PC-9 (cell line): ENCODE measurements around the gene RBM19. TPM values are rescaled to one million over a fixed set of nuclear protein-coding genes. Genes with fewer than 3 reads are reported as not detected.

Experiments
- BruUV-seq: library from RNA; stranded (reverse); fragments of 400-500 nt; replicated peaks from 2 replicates; lab custom pipeline; 2021; lab: Mats Ljungman, UMichigan
- CTCF ChIA-PET: fragments of 300-600 bp; sonication (Branson Sonifier 250); formaldehyde crosslinking; loops from one replicate; lab custom pipeline; 2022; ENCODE audit warnings: antibody characterized with exemption; lab: Charles Lee
- POLR2A ChIA-PET: fragments of 300-600 bp; sonication (Branson Sonifier 250); formaldehyde crosslinking; loops from one replicate; lab custom pipeline; 2022; ENCODE audit warnings: antibody characterized with exemption; ENCODE audit not compliant: unreplicated experiment; lab: Charles Lee
- DNase-seq, 2 experiments: peaks; one replicate each; pipeline versions ENCODE4 v3.0.0 to v3.0.0-alpha.2; 2015 to 2022; ENCODE audit warnings: mixed read lengths in 1 of 2
- H2AFZ ChIP-seq: fragments of 200-600 bp; sonication (generic); 2 replicates; pipeline ENCODE4 v1.8.1; 2017; ENCODE audit warnings: antibody characterized with exemption
- H3F3A ChIP-seq: fragments of 200-600 bp; sonication (generic); 2 replicates; pipeline ENCODE4 v1.8.1; 2017; ENCODE audit warnings: antibody characterized with exemption, mild to moderate bottlenecking, low read depth; ENCODE audit not compliant: insufficient read depth
- H3K27ac ChIP-seq: fragments of 200-600 bp; sonication (generic); 2 replicates; pipeline ENCODE4 v1.6.1; 2016; ENCODE audit warnings: mixed run types
- H3K27me3 ChIP-seq: fragments of 200-600 bp; sonication (generic); 2 replicates; pipeline ENCODE4 v1.6.1; 2016; ENCODE audit warnings: low read depth, mixed run types; ENCODE audit not compliant: insufficient read depth
- H3K36me3 ChIP-seq: fragments of 200-600 bp; sonication (generic); 2 replicates; pipeline ENCODE4 v1.6.1; 2016; ENCODE audit warnings: low read depth, mixed run types
- H3K4me1 ChIP-seq: fragments of 200-600 bp; sonication (generic); replicated peaks from 2 replicates; pipeline ENCODE4 v1.6.1; 2016; ENCODE audit warnings: mixed run types; ENCODE audit not compliant: insufficient read depth
- H3K4me2 ChIP-seq: fragments of 200-600 bp; sonication (generic); 2 replicates; pipeline ENCODE4 v1.6.1; 2017; ENCODE audit warnings: mixed run types
- H3K4me3 ChIP-seq: fragments of 200-600 bp; sonication (generic); 2 replicates; pipeline ENCODE4 v1.6.1; 2016; ENCODE audit warnings: mixed run types
- H3K79me2 ChIP-seq: fragments of 200-600 bp; sonication (generic); 2 replicates; pipeline ENCODE4 v1.6.1; 2017; ENCODE audit warnings: low read depth, mixed run types
- H3K9me2 ChIP-seq: fragments of 200-600 bp; sonication (generic); 2 replicates; pipeline ENCODE4 v1.8.1; 2017; ENCODE audit warnings: mild to moderate bottlenecking; ENCODE audit not compliant: insufficient read depth
- H3K9me3 ChIP-seq: fragments of 200-600 bp; sonication (generic); 2 replicates; pipeline ENCODE4 v1.8.1; 2016; ENCODE audit warnings: low read depth; ENCODE audit not compliant: insufficient read depth
- H4K20me1 ChIP-seq: fragments of 200-600 bp; sonication (generic); 2 replicates; pipeline ENCODE4 v1.8.1; 2017; ENCODE audit not compliant: insufficient read depth
- CTCF ChIP-seq: fragments of 200-600 bp; sonication (generic); conservative IDR thresholded peaks from 2 replicates; pipeline ENCODE4 v1.6.1; 2017; ENCODE audit warnings: mixed run types, antibody characterized with exemption, mild to moderate bottlenecking, moderate library complexity
- EZH2 ChIP-seq: fragments of 200-600 bp; sonication (generic); IDR thresholded peaks from 2 replicates; pipeline ENCODE4 v1.8.0; 2017; ENCODE audit warnings: antibody characterized with exemption, low read depth
- intact Hi-C: fragments of 100-400 bp; cut with micrococcal nuclease; formaldehyde crosslinking; loops from one replicate; pipeline ENCODE4 v1.10.0; 2022; ENCODE audit not compliant: unreplicated experiment
- total RNA-seq: library from RNA; stranded (reverse); gene quantifications from 2 replicates; pipeline ENCODE4 v1.2.3, GENCODE V29; 2021

RBM19 gene
- total RNA-seq, 1 experiment from 2014 or later = 23.8 TPM

DNA sequence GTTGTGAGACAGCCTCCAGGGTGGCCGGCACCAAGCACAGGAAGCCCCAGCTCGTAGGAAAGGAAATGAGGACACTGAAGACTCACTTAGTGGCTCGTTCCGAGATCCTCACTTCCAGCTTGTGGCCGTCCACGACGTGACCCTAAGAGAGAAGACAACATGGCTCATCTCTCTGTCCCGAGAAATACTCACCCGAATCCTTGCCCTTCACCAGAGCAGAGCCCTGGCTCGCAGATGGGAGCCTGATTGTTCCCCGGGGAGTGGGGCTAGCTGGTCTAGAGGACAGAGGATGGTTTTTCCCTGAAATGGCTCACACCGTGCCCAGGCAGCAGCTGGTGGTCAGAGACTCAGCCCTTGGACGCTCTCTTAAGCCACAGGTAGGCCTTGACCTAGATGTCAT is 47.8 kb downstream of the RBM19 start:
- no peaks in the 10 kb centered on the region for H3K9me3 ChIP-seq
- TF ChIP-seq EZH2 = no peak
- TF ChIP-seq CTCF = no peak
- no TSS peak for BruUV-seq
- no peaks in the 10 kb centered on the region for H3K79me2 ChIP-seq
- no peak overlapping the region for H3K27ac ChIP-seq
- ChIA-PET CTCF (no interaction called here), POLR2A (interaction anchor here (0.6 kb wide), 1 partner anchor 466 kb away, joined by 4 read pairs; no protein-coding TSS in a partner anchor)
- H4K20me1 ChIP-seq = no peaks in the 10 kb centered on the region
- intact Hi-C loops = no loop called here
- no peaks in the 10 kb centered on the region for H3K36me3 ChIP-seq
- H3K27me3 ChIP-seq = no peaks in the 10 kb centered on the region
- H2AFZ ChIP-seq = no peak overlapping the region
- no peak for DNase-seq
- H3K4me2 ChIP-seq = no peak overlapping the region
- no peaks in the 10 kb centered on the region for H3K4me1 ChIP-seq
- no peak overlapping the region for H3K4me3 ChIP-seq
- H3F3A ChIP-seq = no peaks in the 10 kb centered on the region
- H3K9me2 ChIP-seq = no peaks in the 10 kb centered on the region

DNA sequence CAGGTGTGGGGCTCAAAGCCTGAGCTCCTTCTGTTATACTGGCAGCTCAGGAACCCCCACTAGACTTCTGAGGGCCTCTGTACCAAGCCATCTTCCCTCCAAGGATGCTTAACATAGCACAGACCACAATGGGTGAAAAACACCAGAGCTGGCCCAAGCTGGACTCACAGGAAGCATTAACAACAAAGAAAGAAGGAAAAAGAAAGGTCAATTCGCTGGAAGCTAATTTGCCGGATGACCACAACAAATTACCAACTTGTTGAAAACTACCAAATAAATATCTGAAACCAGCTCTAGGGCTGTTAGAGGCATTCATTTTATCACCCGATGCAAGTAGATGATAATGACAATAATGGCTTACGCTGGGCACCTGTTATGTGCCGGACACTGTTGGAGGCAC is 48.7 kb downstream of the RBM19 start:
- Histone ChIP-seq H2AFZ (no peak overlapping the region), H4K20me1 (0 out of 2 replicates have a peak, but pooled peaks cover 3% of the 10 kb centered on the region), H3K36me3 (no peaks in the 10 kb centered on the region), H3K4me1 (no peaks in the 10 kb centered on the region), H3K79me2 (no peaks in the 10 kb centered on the region), H3K9me3 (no peaks in the 10 kb centered on the region), H3K9me2 (no peaks in the 10 kb centered on the region), H3K27me3 (no peaks in the 10 kb centered on the region), H3K27ac (no peak overlapping the region), H3F3A (no peaks in the 10 kb centered on the region), H3K4me3 (no peak overlapping the region), H3K4me2 (no peak overlapping the region)
- BruUV-seq = no TSS peak
- intact Hi-C loops = no loop called here
- POLR2A ChIA-PET = no interaction called here
- no peak for DNase-seq
- CTCF ChIA-PET = no interaction called here
- TF ChIP-seq CTCF (no peak), EZH2 (no peak)

DNA sequence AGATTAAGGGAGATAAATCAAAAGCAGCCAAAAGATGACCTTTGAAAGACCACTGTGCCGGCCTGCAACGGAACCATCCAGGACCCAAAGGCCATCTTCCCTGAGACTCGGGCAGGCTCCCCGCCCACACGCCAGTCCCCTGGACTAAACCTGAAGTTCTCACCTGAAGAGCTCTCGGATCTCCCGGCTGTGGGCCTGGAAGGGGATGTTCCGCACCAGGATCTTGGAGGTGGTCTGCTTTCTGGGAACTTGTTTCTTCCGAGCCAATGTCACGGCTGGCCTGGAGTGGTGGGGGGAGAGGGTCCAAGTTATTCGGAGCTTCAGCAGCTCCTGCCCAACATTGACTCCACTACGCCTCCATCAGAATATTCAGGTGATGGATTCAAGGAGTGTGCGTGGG is 51.3 kb downstream of the RBM19 start:
- CTCF ChIA-PET = no interaction called here

More for the DNA sequence above, 51.3 kb downstream of the RBM19 start:
- Histone ChIP-seq H3K27me3 (no peaks in the 10 kb centered on the region), H3K9me3 (no peaks in the 10 kb centered on the region), H4K20me1 (0 out of 2 replicates have a peak, but pooled peaks cover 9% of the 10 kb centered on the region), H3K36me3 (no peaks in the 10 kb centered on the region), H3K27ac (no peak overlapping the region), H3K4me2 (no peak overlapping the region), H3K9me2 (no peaks in the 10 kb centered on the region), H3F3A (no peaks in the 10 kb centered on the region), H3K4me3 (no peak overlapping the region), H3K79me2 (no peaks in the 10 kb centered on the region), H3K4me1 (no peaks in the 10 kb centered on the region), H2AFZ (no peak overlapping the region)
- no peak for TF ChIP-seq CTCF
- TF ChIP-seq EZH2 = no peak
- POLR2A ChIA-PET = no interaction called here
- intact Hi-C loops = loop anchor here (5.0 kb wide), 2 partner anchors 153 to 868 kb away; no protein-coding TSS in a partner anchor
- no peak for DNase-seq
- no TSS peak for BruUV-seq
